ENCODE data around the gene KLF6.

Gene KLF6

DNA sequence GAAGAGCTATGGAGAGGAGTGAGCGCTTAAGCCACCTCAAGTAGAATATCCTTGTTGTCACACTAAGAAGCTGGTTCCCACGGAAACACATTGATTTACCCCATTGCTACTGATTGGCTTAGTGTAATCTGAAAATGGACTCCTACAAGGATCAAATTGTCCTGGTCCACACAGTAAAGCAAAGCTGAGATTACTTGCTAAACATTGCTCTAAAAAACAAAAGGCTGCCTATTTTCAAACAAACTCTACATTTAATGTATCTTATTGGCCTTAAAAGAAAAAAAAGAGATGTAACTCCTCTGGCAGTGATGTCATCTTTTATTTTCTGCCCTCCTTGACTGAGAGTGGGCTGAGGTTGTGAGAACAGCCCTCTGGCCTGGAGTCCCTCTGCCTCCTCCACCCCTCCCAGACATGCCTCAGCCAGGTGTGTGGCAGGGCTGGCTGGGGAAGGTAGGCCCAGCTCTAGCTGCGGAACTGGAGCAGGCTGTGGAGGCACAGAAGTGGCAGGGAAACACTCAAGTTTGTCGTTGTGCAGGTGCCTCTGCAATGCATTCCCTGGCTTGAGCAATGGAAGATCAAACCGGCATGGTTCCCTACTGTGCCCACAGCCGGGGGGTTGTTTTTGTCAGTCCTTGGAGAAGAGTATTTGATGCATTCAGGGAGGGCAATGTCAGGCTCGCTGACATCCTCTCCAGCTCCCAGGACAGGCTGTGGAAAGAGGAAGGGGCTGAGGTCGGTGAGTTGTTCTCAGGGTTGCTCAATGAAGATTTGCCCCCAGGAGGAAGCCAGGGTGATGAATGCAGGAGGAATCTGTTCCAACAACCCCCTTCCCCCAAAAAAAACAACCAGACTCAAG lies 9.1 kb downstream of the KLF6 start:
- DNase-seq (ENCODE audit: low read depth in 2 of 2, low spot score in 1 of 2), result no peak

DNA sequence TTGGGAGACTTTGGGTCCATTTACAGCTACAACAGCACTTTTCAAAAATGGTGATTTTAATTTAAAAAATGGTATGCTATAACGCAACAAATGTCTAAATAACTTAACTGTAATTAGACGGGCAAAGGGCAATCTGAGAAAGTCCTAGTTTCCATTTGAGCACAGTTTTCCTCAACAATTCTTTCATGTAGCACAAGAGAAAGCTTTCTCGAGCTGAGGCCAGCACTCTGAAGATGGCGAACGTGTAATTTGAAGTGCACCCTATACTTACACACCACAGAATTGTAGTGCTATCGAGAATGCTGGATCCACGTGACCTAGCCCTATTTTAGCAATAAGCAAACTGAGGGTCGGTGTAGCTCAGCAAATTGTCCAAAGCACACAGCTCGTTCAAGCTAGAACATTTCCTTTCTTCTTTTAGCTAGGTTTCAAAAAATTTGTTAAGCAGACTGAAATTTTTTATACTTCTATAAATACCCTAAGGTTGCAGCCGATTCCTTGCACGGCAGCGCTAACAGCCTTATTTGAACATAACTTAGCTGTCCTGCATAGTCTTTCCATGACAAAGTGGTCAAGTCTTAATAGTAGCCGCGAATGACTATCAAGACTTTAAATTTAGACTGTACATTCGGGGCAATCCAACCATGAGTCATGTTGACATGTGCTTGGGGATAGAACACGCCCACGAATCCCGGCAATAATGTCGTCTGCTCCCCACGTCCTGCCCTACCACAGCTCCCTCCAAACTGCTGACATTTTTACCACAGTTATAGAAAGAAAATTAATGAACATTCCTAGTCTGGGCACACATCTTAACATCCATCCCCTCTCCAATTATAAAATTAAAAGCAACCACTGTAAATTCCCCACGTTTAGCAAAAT lies 10.0 kb downstream of the KLF6 start:
- no peak for DNase-seq (ENCODE audit: low read depth in 2 of 2, low spot score in 1 of 2)

DNA sequence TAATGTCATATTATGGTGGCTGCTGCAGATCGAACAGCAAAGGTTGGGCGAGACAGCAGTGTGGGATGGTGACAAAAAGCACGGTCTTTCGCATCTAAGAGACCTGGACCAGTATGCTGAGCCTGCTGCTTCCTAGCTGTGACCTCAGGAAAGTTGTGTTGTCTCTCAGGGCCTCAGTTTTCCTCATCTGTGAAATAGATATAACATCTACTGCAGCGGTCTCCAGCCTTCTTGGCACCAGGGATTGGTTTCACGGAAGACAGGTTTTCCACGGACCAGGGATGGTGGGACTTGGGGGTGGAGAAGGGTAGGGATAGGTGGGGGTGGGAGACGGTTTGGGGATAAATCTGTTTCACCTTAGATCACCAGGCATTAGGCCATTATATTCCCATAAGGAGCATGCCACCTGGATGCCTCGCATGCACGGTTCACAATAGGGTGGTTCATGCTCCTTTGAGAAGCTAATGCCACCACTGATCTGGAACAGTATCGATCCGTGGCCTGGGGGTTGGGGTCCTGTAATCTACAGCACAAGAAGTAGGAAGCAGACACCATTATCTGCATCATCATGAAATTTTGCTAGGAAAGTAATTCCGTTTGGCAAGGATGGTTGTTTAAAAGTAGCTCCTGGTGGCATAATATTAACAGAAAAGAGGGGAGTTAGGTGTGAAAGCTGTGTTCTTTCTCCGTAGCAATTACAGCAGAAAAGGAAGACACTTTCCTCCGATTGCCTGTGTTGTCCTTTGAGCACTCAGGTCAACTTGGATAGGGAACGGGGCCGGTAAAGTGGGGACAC lies 10.8 kb downstream of the KLF6 start:
- DNase-seq (ENCODE audit: low read depth in 2 of 2, low spot score in 1 of 2), result no peak

DNA sequence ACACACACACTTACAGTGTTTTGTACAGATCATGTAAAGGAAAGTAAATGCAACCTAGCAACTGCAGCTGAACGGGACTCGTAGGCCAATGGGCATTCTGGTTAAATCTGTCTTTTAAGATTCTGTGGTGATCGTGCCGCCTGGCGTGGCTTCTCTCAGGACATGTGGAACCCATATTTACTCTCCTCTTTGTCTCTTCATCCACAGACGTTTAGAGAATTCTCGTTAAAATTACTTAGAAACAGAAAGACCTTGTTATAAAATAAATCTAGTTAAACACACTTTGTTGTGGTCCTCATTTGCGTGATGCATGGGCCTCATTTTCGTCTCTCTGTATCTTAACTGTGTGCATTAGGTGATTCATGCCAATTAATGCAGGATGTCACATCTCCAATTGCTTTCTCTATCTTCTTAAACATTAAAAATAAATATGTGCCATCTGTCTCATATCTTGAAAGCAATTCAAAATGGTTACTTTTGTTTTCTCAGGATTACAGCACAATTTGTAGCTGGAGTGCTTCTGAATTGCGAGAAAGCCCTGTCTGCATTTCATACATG lies 11.5 kb downstream of the KLF6 start:
- no peak for DNase-seq (ENCODE audit: low read depth in 2 of 2, low spot score in 1 of 2)

DNA sequence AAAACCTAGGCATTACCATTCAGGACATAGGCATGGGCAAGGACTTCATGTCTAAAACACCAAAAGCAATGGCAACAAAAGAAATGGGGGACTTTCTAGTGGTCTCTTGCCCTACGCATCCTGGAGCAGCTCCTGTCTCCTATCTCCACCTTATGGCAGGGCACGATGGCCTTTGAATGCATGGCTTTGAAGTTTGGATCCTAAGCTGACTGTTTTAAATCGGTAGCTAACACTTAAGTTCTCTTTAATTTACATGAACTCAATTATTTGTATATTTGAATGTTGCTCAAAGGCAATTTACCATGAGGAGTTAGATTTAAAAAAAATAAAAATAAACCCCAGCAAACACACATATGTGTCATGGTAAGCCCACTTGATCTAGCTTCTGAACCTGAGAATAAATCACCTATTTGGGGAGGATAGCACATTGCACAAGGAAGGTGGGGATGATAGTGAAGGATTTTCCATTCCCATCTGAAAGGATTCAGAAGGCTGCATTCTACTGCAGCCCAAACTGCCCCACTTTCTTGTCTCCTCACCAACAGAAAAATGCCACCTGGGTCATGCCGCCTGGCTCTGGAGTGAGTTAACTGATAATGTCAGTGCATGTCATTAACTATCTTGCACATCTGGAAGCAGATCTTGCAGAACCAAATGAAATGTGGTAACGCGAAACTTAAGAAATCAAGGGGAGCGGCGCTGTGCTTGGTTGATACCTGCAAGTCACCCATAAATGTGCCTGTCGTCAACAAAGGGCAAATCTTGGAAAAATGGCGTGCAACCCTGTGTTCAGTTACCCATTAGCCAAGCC lies 12.4 kb downstream of the KLF6 start:
- DNase-seq (ENCODE audit: low read depth in 2 of 2, low spot score in 1 of 2), result no peak

DNA sequence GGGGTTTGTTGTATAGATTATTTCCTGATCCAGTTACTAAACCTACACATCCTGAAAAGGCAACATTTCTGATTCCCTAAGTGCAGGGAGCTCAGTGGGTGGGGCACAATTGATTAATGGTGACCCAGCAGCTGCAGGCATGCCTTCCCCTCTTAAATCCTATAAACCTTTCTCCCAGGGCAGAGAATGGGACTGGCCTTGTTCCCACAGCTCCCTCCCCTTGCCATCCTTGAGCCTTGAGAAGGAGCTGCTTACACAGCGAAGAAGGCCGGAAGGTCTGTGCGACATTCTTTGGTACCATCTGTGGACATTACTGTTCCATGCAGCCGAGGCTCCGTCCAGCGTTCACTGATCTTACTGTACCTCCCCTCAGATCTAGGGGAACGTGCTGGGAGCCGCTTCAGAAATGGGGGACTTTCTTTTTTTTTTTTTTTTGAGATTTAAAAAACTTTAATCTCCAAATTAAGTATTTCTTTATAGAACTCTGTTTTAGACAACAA lies 14.3 kb downstream of the KLF6 start:
- DNase-seq (ENCODE audit: low read depth in 2 of 2, low spot score in 1 of 2), result no peak

DNA sequence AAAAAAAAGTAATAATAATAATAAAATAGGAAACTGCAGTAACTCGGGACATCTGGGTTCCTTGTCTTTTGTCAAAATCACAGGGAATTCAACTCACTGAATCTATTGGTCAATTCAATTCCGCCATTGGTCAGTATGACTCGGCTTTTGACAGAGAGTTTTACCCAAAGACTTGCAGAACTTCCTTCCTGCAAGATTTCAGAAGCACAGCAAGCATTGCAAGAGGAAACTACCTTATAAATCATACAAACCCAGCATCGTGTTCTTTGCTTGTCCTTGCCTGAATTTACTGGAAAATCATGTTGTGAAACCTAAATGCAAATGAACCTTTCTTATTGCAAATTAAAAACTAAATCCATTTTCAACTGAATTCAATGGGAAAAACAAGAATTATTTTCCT lies 15.5 kb downstream of the KLF6 start:
- DNase-seq (ENCODE audit: low read depth in 2 of 2, low spot score in 1 of 2), result no peak

DNA sequence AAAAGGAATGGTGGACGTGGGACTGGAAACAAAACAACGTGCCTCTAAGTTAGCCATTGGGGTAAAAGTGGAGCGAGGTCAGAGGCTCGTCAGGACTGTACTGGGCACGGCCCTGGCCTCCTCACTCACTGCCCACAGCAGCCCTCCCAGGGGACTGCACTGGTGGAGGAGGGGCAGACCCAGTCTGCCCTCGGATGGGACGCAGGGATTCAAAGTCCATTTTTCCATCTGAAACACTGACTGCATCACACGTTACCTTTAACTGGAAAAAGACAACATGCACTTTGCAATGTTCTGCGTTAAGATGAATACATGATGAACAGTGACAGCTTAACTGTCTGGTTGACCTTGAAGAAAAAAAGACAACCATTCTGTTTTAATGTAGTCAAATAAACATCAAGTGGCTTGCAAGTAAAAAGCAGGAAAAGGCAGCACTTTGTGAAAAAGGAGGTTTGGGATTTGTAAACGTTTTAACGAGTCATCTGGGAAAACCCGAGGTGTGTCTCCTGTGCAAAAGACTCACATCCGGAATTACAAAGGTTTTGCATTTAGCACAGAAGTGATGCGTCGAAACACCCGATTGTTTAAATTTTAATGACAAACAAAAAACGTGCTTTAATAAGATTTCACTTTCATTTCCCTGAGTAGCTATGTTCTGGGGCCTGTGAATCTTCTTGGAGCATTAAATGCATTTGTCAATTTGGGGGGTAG lies 18.8 kb downstream of the KLF6 start:
- DNase-seq (ENCODE audit: low read depth in 2 of 2, low spot score in 1 of 2), result no peak

DNA sequence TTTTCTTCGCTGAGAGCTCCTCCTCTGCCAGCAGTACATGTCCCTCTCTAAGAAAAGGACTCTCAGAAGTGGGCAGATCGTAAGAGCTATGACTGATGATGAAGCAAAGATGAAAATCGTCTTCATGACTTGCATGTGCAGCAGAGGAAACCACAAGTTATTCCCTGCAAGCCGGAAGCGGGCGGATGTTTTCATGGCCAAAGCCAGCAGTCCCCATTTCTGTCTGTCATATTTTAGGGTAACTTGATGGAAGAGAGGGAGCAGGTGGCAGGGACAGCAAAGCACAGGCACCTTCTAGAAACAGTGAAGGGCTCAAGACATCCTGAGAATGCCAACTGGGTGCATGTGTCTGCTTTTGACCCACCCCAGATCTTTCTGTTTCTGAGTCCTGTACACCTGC lies 19.9 kb downstream of the KLF6 start:
- no peak for DNase-seq (ENCODE audit: low read depth in 2 of 2, low spot score in 1 of 2)

DNA sequence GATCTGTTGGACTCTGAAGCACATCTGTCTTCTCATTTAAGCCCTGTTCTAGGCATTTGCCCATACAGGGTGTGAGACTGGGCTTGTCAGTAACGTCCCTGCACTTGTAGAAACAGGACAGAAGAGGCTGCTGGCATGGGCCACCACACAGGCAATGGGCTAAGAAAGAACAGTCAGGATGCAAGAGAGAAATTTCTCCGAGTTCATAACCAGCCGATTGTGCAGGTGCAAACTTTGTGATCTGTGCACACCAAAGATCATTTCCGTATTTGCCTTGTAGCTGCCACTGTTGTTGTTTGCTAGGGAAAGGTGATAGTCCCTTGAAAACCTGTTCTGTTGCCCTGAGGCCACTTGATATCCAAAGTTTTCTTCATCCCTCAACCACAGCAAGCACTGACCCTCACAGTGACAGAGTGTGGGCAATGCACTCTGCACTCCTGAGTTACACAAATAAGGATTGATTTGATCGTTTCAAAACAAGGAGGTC lies 20.3 kb downstream of the KLF6 start:
- DNase-seq (ENCODE audit: low read depth in 2 of 2, low spot score in 1 of 2), result no peak

DNA sequence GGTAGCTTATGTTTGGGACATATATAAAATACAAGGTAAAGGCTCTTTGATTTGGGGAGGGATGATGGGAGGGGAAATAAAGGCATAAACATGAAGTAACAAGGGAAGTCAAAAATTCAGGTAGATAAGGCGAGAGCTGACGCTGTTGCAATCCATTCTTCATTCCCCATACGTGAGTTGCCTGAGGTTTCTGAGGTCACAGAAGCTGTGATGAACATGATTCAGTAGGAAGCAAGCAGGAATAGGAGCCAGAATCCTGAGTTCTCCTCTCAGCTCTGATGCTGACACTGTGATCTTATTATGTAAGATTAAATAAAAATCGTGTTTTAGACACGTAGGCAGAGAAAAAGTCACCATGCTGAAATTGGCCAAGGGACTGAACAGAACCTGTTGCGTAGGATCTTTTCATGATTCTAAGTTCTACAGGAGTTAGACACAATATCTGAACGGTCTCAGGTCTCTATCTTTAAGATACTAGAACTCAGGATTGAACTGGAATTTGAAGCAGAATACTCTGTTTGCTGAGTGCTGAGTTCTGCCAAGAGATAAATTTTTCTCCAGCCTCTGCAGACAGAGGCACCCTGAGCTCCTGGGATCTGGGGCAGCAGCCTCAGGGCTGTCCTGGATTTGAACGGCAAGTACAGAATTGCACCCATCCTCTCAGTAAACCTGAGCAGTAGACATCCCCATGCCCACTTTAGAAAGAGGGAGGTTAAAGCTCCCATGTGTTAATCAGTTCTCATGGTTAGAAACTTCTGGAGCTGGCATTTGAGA lies 21.0 kb downstream of the KLF6 start:
- no peak for DNase-seq (ENCODE audit: low read depth in 2 of 2, low spot score in 1 of 2)

DNA sequence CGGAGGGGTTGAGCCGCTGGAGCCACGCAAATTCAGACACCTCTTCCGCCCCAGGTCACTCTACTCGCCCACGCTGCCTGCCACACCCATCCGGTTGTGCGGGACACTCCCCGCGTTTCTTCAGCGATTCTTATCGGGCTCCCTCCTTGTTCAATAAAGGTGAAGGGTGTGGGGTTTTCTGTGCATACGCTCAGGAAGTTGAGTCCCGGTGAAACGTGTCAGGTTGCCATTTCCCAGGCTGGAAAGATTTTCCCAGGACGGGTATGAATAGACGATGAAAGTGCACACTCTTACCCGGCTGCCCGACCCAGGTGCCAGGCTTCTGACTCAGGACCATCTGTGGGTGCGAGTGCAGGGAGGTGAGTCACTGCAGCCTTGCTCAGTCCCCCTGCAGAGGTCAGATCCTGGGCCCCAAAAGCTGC lies 22.0 kb downstream of the KLF6 start:
- DNase-seq (ENCODE audit: low read depth in 2 of 2, low spot score in 1 of 2), result no peak

DNA sequence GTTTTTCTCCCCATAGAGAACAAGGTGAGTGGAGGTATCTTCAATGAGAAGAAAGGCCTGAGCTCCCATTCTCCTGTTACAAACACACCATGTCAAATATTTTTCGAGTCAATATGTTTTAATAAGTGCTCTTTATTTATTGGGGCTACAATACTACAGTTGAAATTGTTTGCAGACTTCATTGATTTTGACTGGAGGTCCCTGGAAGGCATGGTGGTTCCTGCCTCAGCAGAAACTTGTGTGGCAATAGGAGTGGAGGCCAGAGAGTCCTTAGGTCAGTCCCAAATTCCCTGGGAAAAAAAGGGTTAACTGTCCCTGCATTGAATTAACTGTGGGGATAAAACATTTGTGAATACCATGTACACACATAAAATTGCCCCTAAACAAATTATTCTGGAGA lies 22.7 kb downstream of the KLF6 start:
- DNase-seq (ENCODE audit: low read depth in 2 of 2, low spot score in 1 of 2), result no peak

DNA sequence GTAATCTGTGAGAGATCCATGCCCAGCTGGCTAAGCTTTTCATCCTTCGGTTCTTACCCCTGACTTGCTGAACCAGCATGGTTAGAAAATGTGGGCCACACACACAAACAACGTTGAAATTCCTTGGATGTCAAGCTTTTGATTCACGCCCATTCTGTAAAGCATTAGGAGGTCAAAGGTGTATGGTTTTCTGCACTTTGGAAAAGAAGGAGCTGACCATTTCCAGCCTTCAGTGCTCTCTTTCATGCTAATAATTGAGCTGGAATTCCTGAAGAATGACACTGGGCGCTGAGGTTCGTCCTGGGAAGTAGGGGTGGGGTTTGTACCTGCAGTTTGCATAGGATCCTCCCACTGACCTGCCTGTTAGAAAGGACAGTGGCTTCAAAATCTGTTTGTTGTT lies 23.1 kb downstream of the KLF6 start:
- no peak for DNase-seq (ENCODE audit: low read depth in 2 of 2, low spot score in 1 of 2)

DNA sequence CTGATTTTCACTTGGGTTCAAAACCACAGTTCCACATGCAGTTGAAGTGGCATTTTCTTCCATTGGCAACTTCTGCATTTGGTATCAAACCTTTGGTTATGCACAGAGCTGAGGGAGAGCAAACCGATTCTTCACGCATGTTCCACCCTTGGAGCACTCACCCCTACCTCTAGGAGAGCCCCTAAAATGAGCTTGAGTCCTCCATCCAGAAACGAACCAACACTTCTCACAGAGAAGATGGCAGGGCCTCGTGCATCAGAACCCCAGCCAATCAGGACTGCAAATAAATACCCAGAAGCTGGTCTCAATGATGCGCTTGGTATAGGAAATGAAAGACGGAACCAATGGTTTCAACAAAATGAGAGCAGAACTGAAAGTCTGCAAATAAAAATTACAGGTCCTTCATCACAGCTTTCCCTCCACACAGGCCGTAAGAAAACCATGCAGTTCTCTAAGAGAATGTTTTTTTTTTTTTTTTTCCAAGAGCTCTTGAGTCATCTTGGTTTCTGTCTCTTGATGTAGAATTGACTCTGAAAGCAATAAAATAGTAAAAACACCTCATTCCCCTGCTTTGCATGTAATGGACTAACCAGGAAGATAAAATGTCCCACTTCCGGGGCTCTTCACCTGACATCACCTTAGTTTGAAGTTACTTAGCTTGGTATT lies 23.9 kb downstream of the KLF6 start:
- no peak for DNase-seq (ENCODE audit: low read depth in 2 of 2, low spot score in 1 of 2)

DNA sequence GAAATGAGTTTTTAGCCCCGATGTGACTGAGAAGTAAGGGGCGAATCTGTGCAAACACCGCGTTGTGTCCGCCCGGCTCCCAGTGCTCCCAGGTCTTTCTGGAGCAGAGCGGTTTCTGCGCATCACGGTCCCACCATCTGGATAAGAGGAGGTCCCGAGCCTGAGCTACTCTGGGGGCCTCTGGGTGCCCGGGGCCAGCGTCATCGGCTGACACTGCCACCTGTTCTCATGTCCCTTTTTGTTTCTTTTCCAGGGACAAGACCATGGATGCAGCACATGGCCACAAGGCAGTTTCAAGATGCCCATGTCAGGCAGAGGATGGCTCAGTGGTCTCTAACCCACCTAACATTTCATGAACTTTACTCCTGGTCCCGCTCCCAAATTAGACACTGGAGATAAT lies 24.9 kb downstream of the KLF6 start:
- DNase-seq (ENCODE audit: low read depth in 2 of 2, low spot score in 1 of 2), result no peak

DNA sequence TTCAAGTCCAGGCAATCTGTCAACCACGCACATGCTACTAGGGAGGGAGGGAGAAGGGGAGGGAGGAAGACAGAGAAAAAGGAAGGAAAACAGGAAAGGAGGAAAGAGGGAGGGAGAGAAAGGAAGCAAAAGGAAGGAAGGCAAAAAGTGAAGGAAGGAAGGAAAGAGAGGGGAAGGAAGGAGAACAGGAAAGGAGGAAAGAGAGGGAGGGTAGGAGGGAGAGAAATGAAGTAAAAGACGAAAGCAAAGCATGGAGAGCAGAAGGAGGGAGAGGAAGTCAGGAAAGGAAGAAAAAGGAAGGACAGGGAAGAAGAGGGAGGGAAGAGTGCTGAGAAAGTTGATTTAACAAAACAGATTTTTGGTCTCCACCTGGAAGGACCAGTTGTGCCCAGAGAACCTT lies 25.6 kb downstream of the KLF6 start:
- DNase-seq (ENCODE audit: low read depth in 2 of 2, low spot score in 1 of 2), result no peak

DNA sequence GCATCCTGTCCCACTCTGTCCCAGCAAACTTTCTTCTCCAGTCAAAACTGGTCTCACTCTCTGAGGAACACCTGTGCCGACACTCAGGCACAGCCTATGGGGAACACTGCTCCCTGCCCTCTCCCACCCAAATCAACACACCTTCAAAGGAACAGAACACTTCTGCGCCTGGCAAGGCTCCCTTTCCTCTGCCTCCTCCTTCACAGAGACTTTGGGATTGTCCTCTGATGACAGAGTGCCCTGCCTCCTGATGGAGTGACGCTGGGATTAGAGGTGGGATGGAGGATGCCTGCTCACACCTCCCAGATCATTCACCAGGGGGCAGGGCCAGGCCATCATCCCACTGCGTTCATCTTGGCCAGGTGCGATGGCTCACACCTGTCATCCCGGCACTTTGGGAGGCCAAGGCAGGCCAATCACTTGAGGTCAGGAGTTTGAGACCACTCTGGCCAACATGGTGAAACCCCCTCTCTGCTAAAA lies 26.5 kb downstream of the KLF6 start:
- no peak for DNase-seq (ENCODE audit: low read depth in 2 of 2, low spot score in 1 of 2)

Data from stimulated activated CD8-positive, alpha-beta memory T cell treated with anti-CD3 and anti-CD28 coated beads, Interleukin-4, amount 100 ng/mL, for 4 hours (primary cell).